ENCODE measurements around the gene RIF1.

DNA sequence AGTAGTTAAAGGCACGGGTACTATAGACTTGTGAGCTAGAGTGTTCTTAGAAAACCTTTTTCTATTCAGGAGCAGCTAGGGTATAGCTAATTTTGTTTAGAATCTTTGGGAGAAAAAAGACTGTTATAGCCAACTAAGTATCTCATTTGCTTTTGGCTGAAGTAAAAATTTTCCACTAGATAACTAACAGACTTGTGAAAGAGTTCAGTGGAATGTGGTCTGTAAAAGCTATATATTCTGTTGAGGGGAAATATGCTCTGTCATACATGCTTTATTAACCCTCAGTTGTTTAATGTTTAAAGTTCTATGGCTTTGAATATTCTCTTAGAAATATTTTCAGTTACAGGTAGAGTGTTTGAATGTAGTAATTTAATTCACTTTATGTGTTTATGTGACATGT lies 49.7 kb downstream of the RIF1 start:
- TF ChIP-seq CEBPB (IDR thresholded peaks at IDR 0.05) (no peak), YY1 (IDR thresholded peaks at IDR 0.05; ENCODE audit: low read depth) (no peak)

All from Ishikawa (cell line).